Parathyroid adenoma (tissue), 2 donors: Measurements from ENCODE around the gene TMEM218.

Experiments used
- H2AFZ ChIP-seq: fragments of 300-600 bp; sonication (generic); one replicate; pipeline ENCODE4 v1.7.0; 2017; ENCODE audit warnings: antibody characterized with exemption, mild to moderate bottlenecking
- H3K27ac ChIP-seq: fragments of 300-600 bp; sonication (generic); one replicate; pipeline ENCODE4 v1.7.0; 2017
- H3K27me3 ChIP-seq: fragments of 300-600 bp; sonication (generic); one replicate; pipeline ENCODE4 v1.7.0; 2017; ENCODE audit warnings: low read length; ENCODE audit not compliant: control insufficient read depth, insufficient read depth
- H3K36me3 ChIP-seq: fragments of 300-600 bp; sonication (generic); one replicate; pipeline ENCODE4 v1.7.0; 2017; ENCODE audit warnings: low read length; ENCODE audit not compliant: control insufficient read depth, insufficient read depth
- H3K4me1 ChIP-seq: fragments of 300-600 bp; sonication (generic); one replicate; pipeline ENCODE4 v1.7.0; 2017; ENCODE audit warnings: control low read depth
- H3K4me2 ChIP-seq: fragments of 300-600 bp; sonication (generic); one replicate; pipeline ENCODE4 v1.7.0; 2017; ENCODE audit warnings: low read length
- H3K4me3 ChIP-seq: fragments of 300-600 bp; sonication (generic); one replicate; pipeline ENCODE4 v1.7.0; 2017; ENCODE audit warnings: low read depth, low read length
- H3K79me2 ChIP-seq: fragments of 300-600 bp; sonication (generic); one replicate; pipeline ENCODE4 v1.7.0; 2017; ENCODE audit warnings: control low read depth
- H3K9ac ChIP-seq: fragments of 300-600 bp; sonication (generic); one replicate; pipeline ENCODE4 v1.7.0; 2017; ENCODE audit warnings: mild to moderate bottlenecking
- H3K9me3 ChIP-seq: fragments of 300-600 bp; sonication (generic); one replicate; pipeline ENCODE4 v1.7.0; 2017; ENCODE audit warnings: low read length; ENCODE audit not compliant: control insufficient read depth
- TF ChIP-seq, protein P1 (sequence below): fragments of 300-600 bp; sonication (generic); IDR thresholded peaks from one replicate; pipeline ENCODE4 v1.7.0; 2017; ENCODE audit warnings: antibody characterized with exemption, mild to moderate bottlenecking
- donor health status: primary hyperparathyroidism.

Gene TMEM218

DNA sequence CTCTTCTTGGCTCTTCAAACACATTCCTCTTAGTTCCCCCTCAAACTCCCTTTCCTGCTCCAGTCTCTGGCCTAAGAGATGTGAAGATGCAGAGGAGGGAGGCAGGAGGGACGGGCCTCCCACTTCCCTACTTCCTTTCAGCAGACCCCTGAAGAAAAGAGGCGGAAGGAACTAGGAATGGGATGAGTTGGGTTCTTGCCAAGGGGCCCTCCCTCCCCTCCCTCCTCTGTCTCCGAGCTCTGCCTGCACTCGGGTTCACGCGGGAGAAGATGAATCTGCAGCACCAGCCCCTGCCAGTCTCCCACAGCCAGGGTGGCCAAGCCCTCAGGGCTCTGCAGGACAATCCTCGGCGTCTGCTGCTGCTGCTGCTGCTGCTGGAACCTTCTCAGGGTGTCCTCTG is 28.8 kb upstream of the TMEM218 start:
- no peak overlapping the region for H3K4me2 ChIP-seq
- H3K36me3 ChIP-seq = no peaks in the 10 kb centered on the region
- no peak overlapping the region for H3K27ac ChIP-seq
- H2AFZ ChIP-seq = no peak overlapping the region
- no peak overlapping the region for H3K4me3 ChIP-seq
- no peaks in the 10 kb centered on the region for H3K4me1 ChIP-seq
- no peaks in the 10 kb centered on the region for H3K27me3 ChIP-seq
- H3K79me2 ChIP-seq = no peaks in the 10 kb centered on the region
- no peak overlapping the region for H3K9ac ChIP-seq
- no peaks in the 10 kb centered on the region for H3K9me3 ChIP-seq
- TF ChIP-seq, protein P1, sequence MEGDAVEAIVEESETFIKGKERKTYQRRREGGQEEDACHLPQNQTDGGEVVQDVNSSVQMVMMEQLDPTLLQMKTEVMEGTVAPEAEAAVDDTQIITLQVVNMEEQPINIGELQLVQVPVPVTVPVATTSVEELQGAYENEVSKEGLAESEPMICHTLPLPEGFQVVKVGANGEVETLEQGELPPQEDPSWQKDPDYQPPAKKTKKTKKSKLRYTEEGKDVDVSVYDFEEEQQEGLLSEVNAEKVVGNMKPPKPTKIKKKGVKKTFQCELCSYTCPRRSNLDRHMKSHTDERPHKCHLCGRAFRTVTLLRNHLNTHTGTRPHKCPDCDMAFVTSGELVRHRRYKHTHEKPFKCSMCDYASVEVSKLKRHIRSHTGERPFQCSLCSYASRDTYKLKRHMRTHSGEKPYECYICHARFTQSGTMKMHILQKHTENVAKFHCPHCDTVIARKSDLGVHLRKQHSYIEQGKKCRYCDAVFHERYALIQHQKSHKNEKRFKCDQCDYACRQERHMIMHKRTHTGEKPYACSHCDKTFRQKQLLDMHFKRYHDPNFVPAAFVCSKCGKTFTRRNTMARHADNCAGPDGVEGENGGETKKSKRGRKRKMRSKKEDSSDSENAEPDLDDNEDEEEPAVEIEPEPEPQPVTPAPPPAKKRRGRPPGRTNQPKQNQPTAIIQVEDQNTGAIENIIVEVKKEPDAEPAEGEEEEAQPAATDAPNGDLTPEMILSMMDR = no peak

DNA sequence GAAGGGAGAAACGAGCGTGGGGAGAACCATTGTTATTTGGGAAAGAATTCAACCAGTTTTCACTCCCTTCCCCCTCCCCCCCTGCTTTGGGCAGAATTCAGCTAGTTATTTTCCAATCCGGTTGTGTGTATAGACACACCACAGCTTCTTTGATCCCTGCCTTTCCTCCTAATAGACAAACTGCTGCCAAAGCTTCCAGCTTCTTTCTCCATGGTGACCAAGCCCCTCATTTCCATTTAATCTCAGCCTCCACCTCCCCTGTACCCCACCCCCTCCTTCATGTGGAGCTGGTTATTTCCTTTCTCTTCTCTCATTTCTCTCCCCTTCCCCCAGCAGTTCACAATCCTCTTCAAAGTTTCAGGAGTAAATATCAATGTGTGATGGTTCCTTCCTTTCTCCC is 28.4 kb upstream of the TMEM218 start:
- no peak overlapping the region for H3K4me3 ChIP-seq
- no peak overlapping the region for H3K4me2 ChIP-seq
- H3K79me2 ChIP-seq = no peaks in the 10 kb centered on the region
- no peaks in the 10 kb centered on the region for H3K36me3 ChIP-seq
- no peak overlapping the region for H3K9ac ChIP-seq
- TF ChIP-seq, protein P1 = no peak
- H3K4me1 ChIP-seq = no peaks in the 10 kb centered on the region
- H3K27me3 ChIP-seq = no peaks in the 10 kb centered on the region
- H3K9me3 ChIP-seq = no peaks in the 10 kb centered on the region
- no peak overlapping the region for H2AFZ ChIP-seq
- no peak overlapping the region for H3K27ac ChIP-seq

DNA sequence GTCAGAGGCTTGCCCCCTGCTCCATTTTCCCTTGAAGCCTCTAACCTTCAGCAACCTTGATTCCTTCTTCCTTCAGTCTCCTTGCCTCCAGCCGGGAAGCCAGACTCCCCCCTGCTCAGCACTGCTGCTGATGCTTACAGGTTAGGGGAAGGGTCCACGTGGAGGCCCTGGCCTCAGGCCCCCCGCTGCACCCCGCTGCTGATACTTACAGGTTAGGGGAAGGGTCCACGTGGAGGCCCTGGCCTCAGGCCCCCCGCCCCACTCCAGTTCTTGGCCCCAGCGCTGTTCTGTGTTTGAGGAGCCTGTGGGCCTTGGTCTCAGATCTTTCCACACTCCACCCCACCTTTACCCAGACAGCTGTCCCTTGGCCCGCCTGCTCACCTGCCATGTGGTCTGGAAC is 27.5 kb upstream of the TMEM218 start:
- Histone ChIP-seq H3K4me2 (no peak overlapping the region), H2AFZ (no peak overlapping the region), H3K27ac (no peak overlapping the region), H3K9me3 (no peaks in the 10 kb centered on the region), H3K36me3 (no peaks in the 10 kb centered on the region), H3K79me2 (no peaks in the 10 kb centered on the region), H3K4me1 (no peaks in the 10 kb centered on the region), H3K9ac (no peak overlapping the region), H3K27me3 (no peaks in the 10 kb centered on the region), H3K4me3 (no peak overlapping the region)
- TF ChIP-seq, protein P1 = no peak

DNA sequence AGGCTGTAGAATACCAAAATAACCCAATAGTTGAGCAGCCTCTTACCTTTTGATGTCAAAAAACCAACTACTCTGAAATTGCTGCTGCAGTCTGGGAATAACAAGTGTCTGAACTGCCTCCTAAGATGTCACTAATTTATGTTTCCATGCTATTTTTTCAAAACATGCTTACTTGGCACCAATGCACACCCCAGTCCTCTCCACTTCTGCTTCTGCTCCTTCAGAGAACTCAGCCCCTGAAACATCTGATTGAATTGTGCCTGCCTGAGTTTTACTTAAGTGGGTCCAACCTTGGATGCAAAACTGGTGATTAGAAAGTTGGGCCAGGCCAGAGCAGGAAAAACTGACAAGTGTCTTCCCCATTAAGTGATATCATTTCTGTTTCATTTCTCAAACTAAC is 24.6 kb upstream of the TMEM218 start:
- no peak overlapping the region for H3K4me3 ChIP-seq
- no peaks in the 10 kb centered on the region for H3K36me3 ChIP-seq
- no peak overlapping the region for H3K4me2 ChIP-seq
- H3K4me1 ChIP-seq = no peaks in the 10 kb centered on the region
- no peaks in the 10 kb centered on the region for H3K79me2 ChIP-seq
- TF ChIP-seq, protein P1 = no peak
- H2AFZ ChIP-seq = no peak overlapping the region
- H3K9me3 ChIP-seq = no peaks in the 10 kb centered on the region
- no peak overlapping the region for H3K9ac ChIP-seq
- H3K27me3 ChIP-seq = no peaks in the 10 kb centered on the region
- no peak overlapping the region for H3K27ac ChIP-seq

DNA sequence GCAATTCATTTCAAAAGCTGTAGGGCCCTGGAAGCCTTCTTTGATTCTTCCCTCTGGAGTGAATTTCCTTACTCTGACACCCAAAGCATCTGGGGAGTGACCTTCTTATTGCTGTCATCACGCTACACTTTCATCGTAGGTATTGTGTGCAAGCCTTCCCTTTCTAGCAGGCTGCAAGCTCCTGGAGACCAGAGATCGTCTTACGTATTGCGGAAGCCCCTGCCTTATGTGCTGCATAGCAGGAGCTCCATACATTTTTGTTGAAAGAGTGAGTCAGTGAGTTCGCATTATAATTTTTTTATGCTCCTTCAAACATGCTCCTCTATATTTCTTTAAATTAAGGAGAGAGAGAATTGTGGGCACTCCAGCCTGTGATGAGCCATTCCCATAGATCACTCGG is 21.2 kb upstream of the TMEM218 start:
- Histone ChIP-seq H3K9me3 (no peaks in the 10 kb centered on the region), H3K4me2 (no peak overlapping the region), H3K27me3 (no peaks in the 10 kb centered on the region), H3K4me1 (no peaks in the 10 kb centered on the region), H3K9ac (no peak overlapping the region), H3K27ac (no peak overlapping the region), H3K36me3 (no peaks in the 10 kb centered on the region), H2AFZ (no peak overlapping the region), H3K79me2 (no peaks in the 10 kb centered on the region), H3K4me3 (no peak overlapping the region)
- TF ChIP-seq, protein P1 = no peak
